ENCODE measurements around the gene PFDN4. TPM values are rescaled to one million over a fixed set of nuclear protein-coding genes. Genes with fewer than 3 reads are reported as not detected.

Gene PFDN4
- total RNA-seq, 1 experiment from 2014 or later: 90.1 TPM

- H3K4me3 Mint-ChIP-seq: no peak overlapping the region
- no peaks in the 10 kb centered on the region for H3K27me3 Mint-ChIP-seq (ENCODE audit: low read depth)
- H3K4me1 Mint-ChIP-seq: peaks cover 30% of the 10 kb centered on the region
- ChIA-PET POLR2A (no interaction called here), CTCF (interaction anchor here (1.0 kb wide), 1 partner anchor 11 kb away, joined by 3 read pairs; the partner anchor contains the start of gene PFDN4)
- no peaks in the 10 kb centered on the region for H3K9me3 Mint-ChIP-seq
- H3K36me3 Mint-ChIP-seq: peaks cover 27% of the 10 kb centered on the region
- H3K27ac Mint-ChIP-seq: no peak overlapping the region
- TF ChIP-seq, protein P1, sequence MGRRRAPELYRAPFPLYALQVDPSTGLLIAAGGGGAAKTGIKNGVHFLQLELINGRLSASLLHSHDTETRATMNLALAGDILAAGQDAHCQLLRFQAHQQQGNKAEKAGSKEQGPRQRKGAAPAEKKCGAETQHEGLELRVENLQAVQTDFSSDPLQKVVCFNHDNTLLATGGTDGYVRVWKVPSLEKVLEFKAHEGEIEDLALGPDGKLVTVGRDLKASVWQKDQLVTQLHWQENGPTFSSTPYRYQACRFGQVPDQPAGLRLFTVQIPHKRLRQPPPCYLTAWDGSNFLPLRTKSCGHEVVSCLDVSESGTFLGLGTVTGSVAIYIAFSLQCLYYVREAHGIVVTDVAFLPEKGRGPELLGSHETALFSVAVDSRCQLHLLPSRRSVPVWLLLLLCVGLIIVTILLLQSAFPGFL (CRISPR knock-in tag; IDR thresholded peaks at IDR 0.05; ENCODE audit: borderline replicate concordance): no peak
- TF ChIP-seq USF1 (CRISPR knock-in tag; IDR thresholded peaks at IDR 0.05): no peak
- no peak for TF ChIP-seq FOXK1 (CRISPR knock-in tag; IDR thresholded peaks at IDR 0.05)
- no peak for TF ChIP-seq ZNF532 (CRISPR knock-in tag; IDR thresholded peaks at IDR 0.05; ENCODE audit: borderline replicate concordance)
- TF ChIP-seq ZNF317 (CRISPR knock-in tag; IDR thresholded peaks at IDR 0.05; ENCODE audit: borderline replicate concordance, low read depth): no peak
- TF ChIP-seq ZNF232 (CRISPR knock-in tag; IDR thresholded peaks at IDR 0.05): no peak
- TF ChIP-seq ZBTB43 (CRISPR knock-in tag; IDR thresholded peaks at IDR 0.05): no peak
- no peak for TF ChIP-seq OVOL2 (CRISPR knock-in tag; IDR thresholded peaks at IDR 0.05; ENCODE audit: borderline replicate concordance)
- no peak for TF ChIP-seq JUN (CRISPR knock-in tag; IDR thresholded peaks at IDR 0.05)
- no peak for TF ChIP-seq GTF2I (CRISPR knock-in tag; conservative IDR thresholded peaks at IDR 0.05)
- no peak for TF ChIP-seq FOXP1 (CRISPR knock-in tag; IDR thresholded peaks at IDR 0.05; ENCODE audit: borderline replicate concordance)
- no peak for TF ChIP-seq NR1H2 (CRISPR knock-in tag; IDR thresholded peaks at IDR 0.05)
- TF ChIP-seq, protein P2, sequence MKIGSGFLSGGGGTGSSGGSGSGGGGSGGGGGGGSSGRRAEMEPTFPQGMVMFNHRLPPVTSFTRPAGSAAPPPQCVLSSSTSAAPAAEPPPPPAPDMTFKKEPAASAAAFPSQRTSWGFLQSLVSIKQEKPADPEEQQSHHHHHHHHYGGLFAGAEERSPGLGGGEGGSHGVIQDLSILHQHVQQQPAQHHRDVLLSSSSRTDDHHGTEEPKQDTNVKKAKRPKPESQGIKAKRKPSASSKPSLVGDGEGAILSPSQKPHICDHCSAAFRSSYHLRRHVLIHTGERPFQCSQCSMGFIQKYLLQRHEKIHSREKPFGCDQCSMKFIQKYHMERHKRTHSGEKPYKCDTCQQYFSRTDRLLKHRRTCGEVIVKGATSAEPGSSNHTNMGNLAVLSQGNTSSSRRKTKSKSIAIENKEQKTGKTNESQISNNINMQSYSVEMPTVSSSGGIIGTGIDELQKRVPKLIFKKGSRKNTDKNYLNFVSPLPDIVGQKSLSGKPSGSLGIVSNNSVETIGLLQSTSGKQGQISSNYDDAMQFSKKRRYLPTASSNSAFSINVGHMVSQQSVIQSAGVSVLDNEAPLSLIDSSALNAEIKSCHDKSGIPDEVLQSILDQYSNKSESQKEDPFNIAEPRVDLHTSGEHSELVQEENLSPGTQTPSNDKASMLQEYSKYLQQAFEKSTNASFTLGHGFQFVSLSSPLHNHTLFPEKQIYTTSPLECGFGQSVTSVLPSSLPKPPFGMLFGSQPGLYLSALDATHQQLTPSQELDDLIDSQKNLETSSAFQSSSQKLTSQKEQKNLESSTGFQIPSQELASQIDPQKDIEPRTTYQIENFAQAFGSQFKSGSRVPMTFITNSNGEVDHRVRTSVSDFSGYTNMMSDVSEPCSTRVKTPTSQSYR (CRISPR knock-in tag; IDR thresholded peaks at IDR 0.05): no peak
- TF ChIP-seq SOX15 (CRISPR knock-in tag; IDR thresholded peaks at IDR 0.05): no peak
- TF ChIP-seq ZNF423 (CRISPR knock-in tag; IDR thresholded peaks at IDR 0.05): no peak
- TF ChIP-seq, protein P3, sequence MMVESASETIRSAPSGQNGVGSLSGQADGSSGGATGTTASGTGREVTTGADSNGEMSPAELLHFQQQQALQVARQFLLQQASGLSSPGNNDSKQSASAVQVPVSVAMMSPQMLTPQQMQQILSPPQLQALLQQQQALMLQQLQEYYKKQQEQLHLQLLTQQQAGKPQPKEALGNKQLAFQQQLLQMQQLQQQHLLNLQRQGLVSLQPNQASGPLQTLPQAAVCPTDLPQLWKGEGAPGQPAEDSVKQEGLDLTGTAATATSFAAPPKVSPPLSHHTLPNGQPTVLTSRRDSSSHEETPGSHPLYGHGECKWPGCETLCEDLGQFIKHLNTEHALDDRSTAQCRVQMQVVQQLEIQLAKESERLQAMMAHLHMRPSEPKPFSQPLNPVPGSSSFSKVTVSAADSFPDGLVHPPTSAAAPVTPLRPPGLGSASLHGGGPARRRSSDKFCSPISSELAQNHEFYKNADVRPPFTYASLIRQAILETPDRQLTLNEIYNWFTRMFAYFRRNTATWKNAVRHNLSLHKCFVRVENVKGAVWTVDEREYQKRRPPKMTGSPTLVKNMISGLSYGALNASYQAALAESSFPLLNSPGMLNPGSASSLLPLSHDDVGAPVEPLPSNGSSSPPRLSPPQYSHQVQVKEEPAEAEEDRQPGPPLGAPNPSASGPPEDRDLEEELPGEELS (CRISPR knock-in tag; IDR thresholded peaks at IDR 0.05): no peak
- TF ChIP-seq NFE2L1 (CRISPR knock-in tag; IDR thresholded peaks at IDR 0.05): no peak
- TF ChIP-seq EMX1 (CRISPR knock-in tag; IDR thresholded peaks at IDR 0.05): no peak
- no peak for TF ChIP-seq ZNF138 (CRISPR knock-in tag; conservative IDR thresholded peaks at IDR 0.05)
- DNase-seq (ENCODE audit: low spot score) (no peak), ATAC-seq (no peak)
Measured at GRCh38 chr20:54218470-54218869, 10.6 kb downstream of the PFDN4 start.

Measured in WTC11 (cell line).